HepG2 (cell line): ENCODE data around the gene IL12B. TPM values are rescaled to one million over a fixed set of nuclear protein-coding genes. Genes with fewer than 3 reads are reported as not detected.

ENCODE experiments used
- ATAC-seq: fragments of 200-7000 bp; cut with Tn5 transposase; 3 replicates; pipeline ENCODE4 v1.9.1; 2020; ENCODE audit warnings: mild to moderate bottlenecking, moderate library complexity
- BruUV-seq: library from RNA; stranded (reverse); fragments of 400-500 nt; replicated peaks from 2 replicates; lab custom pipeline; 2021; lab: Mats Ljungman, UMichigan
- CTCF ChIA-PET: fragments of 300-600 bp; formaldehyde crosslinking; extraction: SDS; loops from one replicate; lab custom pipeline; 2021; ENCODE audit warnings: low total read pairs, inconsistent platforms, low intra/inter-chr PET ratio; lab: Yijun Ruan, JAX
- POLR2A ChIA-PET: fragments of 350-600 bp; sonication (Branson Sonifier 250); formaldehyde crosslinking; loops from one replicate; lab custom pipeline; 2020; ENCODE audit warnings: antibody characterized with exemption, inconsistent platforms; lab: Yijun Ruan, JAX
- DNase-seq: peaks from one replicate; pipeline ENCODE4 v3.0.0-alpha.2; 2015; ENCODE audit warnings: low spot score
- FAIRE-seq: peaks from 3 replicates; lab custom pipeline; 2011; peaks lifted over from hg19 to GRCh38; lab: Jason Lieb, UNC
- H2AFZ ChIP-seq: one replicate; pipeline ENCODE4 v1.6.1; 2011; ENCODE audit warnings: low read length, inconsistent platforms
- H3K27ac ChIP-seq: fragments of 300-600 bp; 3 replicates; pipeline ENCODE4 v1.8.0; 2011; ENCODE audit warnings: mixed run types, mild to moderate bottlenecking, mixed read lengths, low read length, inconsistent platforms; ENCODE audit not compliant: insufficient read depth; ENCODE audit errors: extremely low read length
- H3K27me3 ChIP-seq, 2 experiments: fragments of 200-600 bp in 1 of 2; 2 replicates in 1 of 2; 3 replicates in 1 of 2; pipeline versions ENCODE4 v1.6.0 to v1.8.0; 2011; ENCODE audit warnings: low read length in 2 of 2, mild to moderate bottlenecking in 2 of 2, moderate library complexity in 2 of 2, inconsistent platforms in 1 of 2; ENCODE audit not compliant: insufficient read depth in 2 of 2, control insufficient read depth in 1 of 2
- H3K36me3 ChIP-seq, 2 experiments: fragments of 200-600 bp in 1 of 2; replicated peaks in 1 of 2; 2 replicates in 1 of 2; 3 replicates in 1 of 2; pipeline versions ENCODE4 v1.5.1 to v1.8.0; 2011; ENCODE audit warnings: low read length in 2 of 2, inconsistent platforms in 1 of 2; ENCODE audit not compliant: insufficient read depth in 2 of 2, control insufficient read depth in 1 of 2
- H3K4me1 ChIP-seq: 2 replicates; pipeline ENCODE4 v1.5.1; 2012; ENCODE audit warnings: low read length, inconsistent platforms; ENCODE audit not compliant: insufficient read depth
- H3K4me2 ChIP-seq: 2 replicates; pipeline ENCODE4 v1.6.0; 2011; ENCODE audit warnings: low read depth, low read length, inconsistent platforms
- H3K4me3 ChIP-seq, 3 experiments: fragments of 200-600 bp in 1 of 3; sonication (generic), shearing (Covaris generic) in 1 of 3; replicated peaks in 1 of 3; 2 replicates each; pipeline ENCODE4 v1.5.1; 2011 to 2016; ENCODE audit warnings: low read length in 3 of 3, inconsistent platforms in 2 of 3, low read depth in 2 of 3, mild to moderate bottlenecking in 2 of 3, control low read depth in 1 of 3, mixed read lengths in 1 of 3; ENCODE audit not compliant: insufficient read depth in 1 of 3
- H3K79me2 ChIP-seq: one replicate; pipeline ENCODE4 v1.6.1; 2011; ENCODE audit warnings: low read length, inconsistent platforms; ENCODE audit not compliant: insufficient read depth
- H3K9ac ChIP-seq: 2 replicates; pipeline ENCODE4 v1.6.0; 2011; ENCODE audit warnings: mild to moderate bottlenecking, low read depth, low read length, inconsistent platforms; ENCODE audit not compliant: insufficient read depth
- H3K9me3 ChIP-seq: 2 replicates; pipeline ENCODE4 v1.5.1; 2012; ENCODE audit warnings: mild to moderate bottlenecking, low read length
- H4K20me1 ChIP-seq: 2 replicates; pipeline ENCODE4 v1.6.0; 2011; ENCODE audit warnings: inconsistent platforms, mild to moderate bottlenecking, low read length, moderate library complexity; ENCODE audit not compliant: insufficient read depth
- DZIP1 ChIP-seq: sonication (generic); formaldehyde crosslinking; IDR thresholded peaks from 2 replicates; pipeline ENCODE4 v1.5.0; 2020; ENCODE audit warnings: mild to moderate bottlenecking, missing genetic modification reagents
- EP300 ChIP-seq, 3 experiments: sonication (generic) in 1 of 3; formaldehyde crosslinking in 1 of 3; IDR thresholded peaks; 2 replicates each; pipeline versions ENCODE4 v1.5.1 to v1.6.1; 2011 to 2020; ENCODE audit warnings: low read depth in 2 of 3, low read length in 2 of 3, borderline replicate concordance in 1 of 3, improper control_type of control experiment in 1 of 3, mild to moderate bottlenecking in 1 of 3, missing genetic modification reagents in 1 of 3, moderate library complexity in 1 of 3
- PHF21A ChIP-seq: sonication (generic); formaldehyde crosslinking; IDR thresholded peaks from 2 replicates; pipeline ENCODE4 v1.5.0; 2020; ENCODE audit warnings: mild to moderate bottlenecking, missing genetic modification reagents
- ZBTB37 ChIP-seq: sonication (generic); formaldehyde crosslinking; IDR thresholded peaks from 2 replicates; pipeline ENCODE4 v1.4.0; 2020; ENCODE audit warnings: mild to moderate bottlenecking, missing genetic modification reagents
- ZBTB7B ChIP-seq: sonication (generic); formaldehyde crosslinking; IDR thresholded peaks from 2 replicates; pipeline ENCODE4 v1.4.0; 2020; ENCODE audit warnings: missing genetic modification reagents
- ZNF335 ChIP-seq: sonication (generic); formaldehyde crosslinking; IDR thresholded peaks from 2 replicates; pipeline ENCODE4 v1.4.0; 2020; ENCODE audit warnings: missing genetic modification reagents
- ZSCAN25 ChIP-seq: sonication (generic); formaldehyde crosslinking; IDR thresholded peaks from 2 replicates; pipeline ENCODE4 v1.8.0; 2022; ENCODE audit warnings: mild to moderate bottlenecking, missing genetic modification reagents
- ZUFSP ChIP-seq: sonication (generic); formaldehyde crosslinking; IDR thresholded peaks from 2 replicates; pipeline ENCODE4 v1.9.0; 2021; ENCODE audit warnings: missing genetic modification reagents, mild to moderate bottlenecking, borderline replicate concordance
- WGBS: methylation state at CpG from one replicate; pipeline ENCODE4 v1.1.6; 2017; ENCODE audit warnings: low lambda C conversion rate; 5-methylcytosine and 5-hydroxymethylcytosine counted together
- in situ Hi-C: cut with HindIII; loops from 2 replicates; pipeline ENCODE4 v1.10.0; 2017; ENCODE audit warnings: low pct_unique_long_range_greater_than_20kb; ENCODE audit not compliant: extremely low pct_ligation_motif_present
- intact Hi-C: fragments of 100-400 bp; cut with micrococcal nuclease; formaldehyde crosslinking; loops from one replicate; pipeline ENCODE4 v1.10.0; 2022; ENCODE audit not compliant: unreplicated experiment
- polyA plus RNA-seq, 8 experiments: library from polyadenylated mRNA; depleted of rRNA in 3 of 8; stranded (reverse) in 7 of 8; unstranded in 1 of 8; fragments of >200 nt; fragmentation: Illumina TruSeq in 4 of 8; extraction: Trizol in 4 of 8; gene quantifications; 2 replicates each; pipeline versions ENCODE4 v1.2.1 to v1.2.3, GENCODE V29; 2011 to 2016; ENCODE audit warnings: low read depth in 4 of 8, missing spikeins in 1 of 8, mixed read lengths in 1 of 8; ENCODE audit not compliant: insufficient read depth in 1 of 8
- total RNA-seq, 5 experiments: library from RNA; depleted of rRNA; stranded (reverse); fragments of >200 nt; fragmentation: Illumina TruSeq; extraction: Trizol; gene quantifications; 2 replicates each; pipeline ENCODE4 v1.2.3, GENCODE V29; 2016; ENCODE audit warnings: low read depth in 1 of 5
- TF ChIP-seq, protein P1 (sequence below): IDR thresholded peaks from 2 replicates; pipeline ENCODE4 v1.6.1; 2018; ENCODE audit warnings: missing genetic modification reagents, mild to moderate bottlenecking, missing compliant biosample characterization
- TF ChIP-seq, protein P2 (sequence below): sonication (generic); formaldehyde crosslinking; IDR thresholded peaks from 2 replicates; pipeline ENCODE4 v1.4.0; 2020; ENCODE audit warnings: mild to moderate bottlenecking, low read depth, missing genetic modification reagents
- TF ChIP-seq, protein P3 (sequence below): sonication (generic); formaldehyde crosslinking; IDR thresholded peaks from 2 replicates; pipeline ENCODE4 v1.5.1; 2020; ENCODE audit warnings: missing genetic modification reagents, mild to moderate bottlenecking, borderline replicate concordance

IL12B gene
- total and polyA plus RNA-seq, 2 of the 13 experiments (the other 11 are each of a cell fraction or from before 2014, with no cell fraction given), result not detected

GRCh38 chr5:159341145-159341544 lies 10.9 kb upstream of the IL12B start (continued):
- TF ChIP-seq DZIP1 (no peak), ZBTB7B (CRISPR knock-in tag) (no peak)
- TF ChIP-seq, protein P1, sequence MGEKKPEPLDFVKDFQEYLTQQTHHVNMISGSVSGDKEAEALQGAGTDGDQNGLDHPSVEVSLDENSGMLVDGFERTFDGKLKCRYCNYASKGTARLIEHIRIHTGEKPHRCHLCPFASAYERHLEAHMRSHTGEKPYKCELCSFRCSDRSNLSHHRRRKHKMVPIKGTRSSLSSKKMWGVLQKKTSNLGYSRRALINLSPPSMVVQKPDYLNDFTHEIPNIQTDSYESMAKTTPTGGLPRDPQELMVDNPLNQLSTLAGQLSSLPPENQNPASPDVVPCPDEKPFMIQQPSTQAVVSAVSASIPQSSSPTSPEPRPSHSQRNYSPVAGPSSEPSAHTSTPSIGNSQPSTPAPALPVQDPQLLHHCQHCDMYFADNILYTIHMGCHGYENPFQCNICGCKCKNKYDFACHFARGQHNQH (CRISPR knock-in tag), result no peak

GRCh38 chr5:159340511-159340910 lies 10.2 kb upstream of the IL12B start:
- DNase-seq (no peak), FAIRE-seq (no peak), ATAC-seq (no peak)
- Histone ChIP-seq H3K79me2 (no peaks in the 10 kb centered on the region), H3K4me3 (no peak overlapping the region), H3K9me3 (no peaks in the 10 kb centered on the region), H3K9ac (no peak overlapping the region), H3K4me2 (no peak overlapping the region), H2AFZ (no peak overlapping the region), H4K20me1 (no peaks in the 10 kb centered on the region), H3K27me3 (peaks cover 1 to 4% of the 10 kb centered on the region in 2 experiments; a peak in 1 of 5 replicates), H3K4me1 (peaks cover 10% of the 10 kb centered on the region), H3K27ac (no peak overlapping the region), H3K36me3 (no peaks in the 10 kb centered on the region)
- intact Hi-C loops, result no loop called here
- in situ Hi-C loops, result no loop called here
- ChIA-PET POLR2A (no interaction called here), CTCF (no interaction called here)
- BruUV-seq, result no TSS peak
- 44% methylated on average over 4 of the region's 4 CpGs for WGBS
- TF ChIP-seq ZBTB37 (CRISPR knock-in tag) (no peak), EP300 (IDR thresholded peaks at IDR 0.05; ENCODE audit: low read depth in 2 of 2, low read length in 2 of 2) (no peak), EP300 (CRISPR knock-in tag; IDR thresholded peaks at IDR 0.05; ENCODE audit: borderline replicate concordance) (no peak), ZNF335 (CRISPR knock-in tag) (no peak), PHF21A (CRISPR knock-in tag) (no peak), ZUFSP (CRISPR knock-in tag) (no peak), ZSCAN25 (CRISPR knock-in tag) (no peak)
- TF ChIP-seq, protein P2, sequence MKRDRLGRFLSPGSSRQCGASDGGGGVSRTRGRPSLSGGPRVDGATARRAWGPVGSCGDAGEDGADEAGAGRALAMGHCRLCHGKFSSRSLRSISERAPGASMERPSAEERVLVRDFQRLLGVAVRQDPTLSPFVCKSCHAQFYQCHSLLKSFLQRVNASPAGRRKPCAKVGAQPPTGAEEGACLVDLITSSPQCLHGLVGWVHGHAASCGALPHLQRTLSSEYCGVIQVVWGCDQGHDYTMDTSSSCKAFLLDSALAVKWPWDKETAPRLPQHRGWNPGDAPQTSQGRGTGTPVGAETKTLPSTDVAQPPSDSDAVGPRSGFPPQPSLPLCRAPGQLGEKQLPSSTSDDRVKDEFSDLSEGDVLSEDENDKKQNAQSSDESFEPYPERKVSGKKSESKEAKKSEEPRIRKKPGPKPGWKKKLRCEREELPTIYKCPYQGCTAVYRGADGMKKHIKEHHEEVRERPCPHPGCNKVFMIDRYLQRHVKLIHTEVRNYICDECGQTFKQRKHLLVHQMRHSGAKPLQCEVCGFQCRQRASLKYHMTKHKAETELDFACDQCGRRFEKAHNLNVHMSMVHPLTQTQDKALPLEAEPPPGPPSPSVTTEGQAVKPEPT (CRISPR knock-in tag), result no peak
- TF ChIP-seq, protein P3, sequence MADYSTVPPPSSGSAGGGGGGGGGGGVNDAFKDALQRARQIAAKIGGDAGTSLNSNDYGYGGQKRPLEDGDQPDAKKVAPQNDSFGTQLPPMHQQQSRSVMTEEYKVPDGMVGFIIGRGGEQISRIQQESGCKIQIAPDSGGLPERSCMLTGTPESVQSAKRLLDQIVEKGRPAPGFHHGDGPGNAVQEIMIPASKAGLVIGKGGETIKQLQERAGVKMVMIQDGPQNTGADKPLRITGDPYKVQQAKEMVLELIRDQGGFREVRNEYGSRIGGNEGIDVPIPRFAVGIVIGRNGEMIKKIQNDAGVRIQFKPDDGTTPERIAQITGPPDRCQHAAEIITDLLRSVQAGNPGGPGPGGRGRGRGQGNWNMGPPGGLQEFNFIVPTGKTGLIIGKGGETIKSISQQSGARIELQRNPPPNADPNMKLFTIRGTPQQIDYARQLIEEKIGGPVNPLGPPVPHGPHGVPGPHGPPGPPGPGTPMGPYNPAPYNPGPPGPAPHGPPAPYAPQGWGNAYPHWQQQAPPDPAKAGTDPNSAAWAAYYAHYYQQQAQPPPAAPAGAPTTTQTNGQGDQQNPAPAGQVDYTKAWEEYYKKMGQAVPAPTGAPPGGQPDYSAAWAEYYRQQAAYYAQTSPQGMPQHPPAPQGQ (CRISPR knock-in tag), result no peak
